Tibial nerve (tissue), 4 donors: ENCODE results near the gene TTC32.
"Not testable (repeated sequence)": the region's sequence is repeated elsewhere in the genome, so short reads cannot be mapped to it uniquely, and the experiment has no call there.

Source experiments
- EP300 ChIP-seq, 2 donors: sonication (generic); formaldehyde crosslinking; IDR thresholded peaks; one replicate each; pipeline ENCODE4 v1.6.1; 2017; ENCODE audit warnings: antibody characterized with exemption in 2 of 2, mild to moderate bottlenecking in 1 of 2
- POLR2A ChIP-seq, 2 donors: fragments of 450-650 bp; IDR thresholded peaks; one replicate each; pipeline ENCODE4 v1.6.1; 2017; ENCODE audit warnings: antibody characterized with exemption in 2 of 2, mild to moderate bottlenecking in 2 of 2, moderate library complexity in 2 of 2
- TF ChIP-seq, protein P1 (sequence below), 5 experiments: fragments of 200-600 bp in 3 of 5; fragments of 450-650 bp in 2 of 5; sonication (generic) in 3 of 5; IDR thresholded peaks; one replicate each; pipeline ENCODE4 v1.5.1; 2016 to 2019; ENCODE audit warnings: antibody characterized with exemption in 5 of 5, mild to moderate bottlenecking in 3 of 5, moderate library complexity in 2 of 5

GRCh38 chr2:19891971-19892370 is 9.8 kb downstream of the TTC32 start:
- TF ChIP-seq, protein P1, sequence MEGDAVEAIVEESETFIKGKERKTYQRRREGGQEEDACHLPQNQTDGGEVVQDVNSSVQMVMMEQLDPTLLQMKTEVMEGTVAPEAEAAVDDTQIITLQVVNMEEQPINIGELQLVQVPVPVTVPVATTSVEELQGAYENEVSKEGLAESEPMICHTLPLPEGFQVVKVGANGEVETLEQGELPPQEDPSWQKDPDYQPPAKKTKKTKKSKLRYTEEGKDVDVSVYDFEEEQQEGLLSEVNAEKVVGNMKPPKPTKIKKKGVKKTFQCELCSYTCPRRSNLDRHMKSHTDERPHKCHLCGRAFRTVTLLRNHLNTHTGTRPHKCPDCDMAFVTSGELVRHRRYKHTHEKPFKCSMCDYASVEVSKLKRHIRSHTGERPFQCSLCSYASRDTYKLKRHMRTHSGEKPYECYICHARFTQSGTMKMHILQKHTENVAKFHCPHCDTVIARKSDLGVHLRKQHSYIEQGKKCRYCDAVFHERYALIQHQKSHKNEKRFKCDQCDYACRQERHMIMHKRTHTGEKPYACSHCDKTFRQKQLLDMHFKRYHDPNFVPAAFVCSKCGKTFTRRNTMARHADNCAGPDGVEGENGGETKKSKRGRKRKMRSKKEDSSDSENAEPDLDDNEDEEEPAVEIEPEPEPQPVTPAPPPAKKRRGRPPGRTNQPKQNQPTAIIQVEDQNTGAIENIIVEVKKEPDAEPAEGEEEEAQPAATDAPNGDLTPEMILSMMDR (IDR thresholded peaks at IDR 0.05): not testable (repeated sequence)
- not testable (repeated sequence) for TF ChIP-seq POLR2A, EP300 (IDR thresholded peaks at IDR 0.05)
